HG02571 (cell line): ENCODE results near the gene SH3RF3.
"Not testable (repeated sequence)": the region's sequence is repeated elsewhere in the genome, so short reads cannot be mapped to it uniquely, and the experiment has no call there.

Source experiments
- ATAC-seq: cut with Tn5 transposase; IDR thresholded peaks from one replicate; pipeline ENCODE4 v1.9.1; 2021; ENCODE audit warnings: mild to moderate bottlenecking, moderate library complexity; ENCODE audit not compliant: unreplicated experiment

SH3RF3 gene

DNA sequence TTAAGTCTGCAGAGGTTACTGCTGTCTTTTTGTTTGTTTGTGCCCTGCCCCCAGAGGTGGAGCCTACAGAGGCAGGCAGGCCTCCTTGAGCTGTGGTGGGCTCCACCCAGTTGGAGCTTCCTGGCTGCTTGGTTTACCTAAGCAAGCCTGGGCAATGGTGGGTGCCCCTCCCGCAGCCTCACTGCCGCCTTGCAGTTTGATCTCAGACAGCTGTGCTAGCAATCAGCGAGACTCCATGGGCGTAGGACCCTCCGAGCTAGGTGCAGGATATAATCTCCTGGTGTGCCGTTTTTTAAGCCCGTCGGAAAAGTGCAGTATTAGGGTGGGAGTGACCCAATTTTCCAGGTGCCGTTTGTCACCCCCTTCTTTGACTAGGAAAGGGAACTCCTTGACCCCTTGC is 11.8 kb upstream of the SH3RF3 start:
- ATAC-seq = not testable (repeated sequence)

DNA sequence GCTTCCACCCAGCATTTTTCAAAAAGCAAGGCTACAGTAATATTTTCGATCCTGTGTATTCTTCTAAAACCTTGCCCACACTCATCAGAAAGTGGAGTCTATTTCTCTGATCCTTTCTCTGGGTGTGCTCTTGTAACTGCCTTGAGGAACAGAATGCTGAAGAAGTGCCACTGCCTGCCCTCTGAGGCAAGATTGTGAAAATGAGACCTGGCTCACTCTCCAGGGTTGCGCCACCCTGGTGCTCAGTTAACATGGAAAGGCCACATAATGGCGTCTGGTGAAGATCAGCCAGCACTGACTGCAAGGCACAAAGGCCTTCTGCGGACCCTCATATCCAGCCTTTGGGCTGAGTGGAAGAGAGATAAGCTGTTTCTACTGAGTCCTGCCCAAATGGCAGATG is 11.2 kb upstream of the SH3RF3 start:
- no peak for ATAC-seq

DNA sequence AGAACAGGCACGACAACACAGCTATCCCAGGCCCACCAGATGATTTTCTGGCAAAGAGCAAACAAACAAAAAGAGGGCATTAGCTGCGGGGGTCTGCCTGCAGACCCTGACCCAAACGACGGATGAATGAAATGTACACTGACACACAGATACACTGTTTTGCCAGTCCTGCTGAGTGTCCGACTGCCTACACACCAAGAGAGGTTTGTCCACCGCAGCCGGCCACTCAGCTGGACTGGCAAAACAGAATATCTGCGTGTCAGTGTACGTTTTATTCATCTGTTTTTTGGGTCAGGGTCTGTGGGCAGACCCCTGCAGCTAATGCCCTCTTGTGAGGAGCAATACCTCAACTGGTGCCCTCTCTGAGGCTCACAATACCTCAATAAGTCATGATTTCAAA is 10.7 kb upstream of the SH3RF3 start:
- no peak for ATAC-seq

DNA sequence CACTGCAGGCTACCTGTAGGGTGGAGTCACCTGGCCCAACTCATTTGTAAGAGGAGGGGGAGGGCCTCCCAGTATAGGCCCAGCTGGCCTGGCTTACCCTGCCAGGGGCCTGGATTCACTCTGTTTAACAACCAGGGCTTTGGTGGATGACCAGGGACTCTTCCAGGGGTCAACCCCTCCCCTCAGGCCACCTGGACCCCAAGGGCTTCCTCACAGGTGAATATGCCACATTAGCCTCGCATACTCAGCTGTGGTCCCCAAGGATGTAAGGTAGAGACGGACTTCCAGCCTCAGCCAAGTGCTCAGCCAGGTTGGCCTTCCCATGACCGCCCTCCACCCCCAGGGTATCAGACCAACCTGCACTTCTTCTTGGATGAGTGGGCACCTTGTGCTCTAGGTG is 8.8 kb upstream of the SH3RF3 start:
- no peak for ATAC-seq

DNA sequence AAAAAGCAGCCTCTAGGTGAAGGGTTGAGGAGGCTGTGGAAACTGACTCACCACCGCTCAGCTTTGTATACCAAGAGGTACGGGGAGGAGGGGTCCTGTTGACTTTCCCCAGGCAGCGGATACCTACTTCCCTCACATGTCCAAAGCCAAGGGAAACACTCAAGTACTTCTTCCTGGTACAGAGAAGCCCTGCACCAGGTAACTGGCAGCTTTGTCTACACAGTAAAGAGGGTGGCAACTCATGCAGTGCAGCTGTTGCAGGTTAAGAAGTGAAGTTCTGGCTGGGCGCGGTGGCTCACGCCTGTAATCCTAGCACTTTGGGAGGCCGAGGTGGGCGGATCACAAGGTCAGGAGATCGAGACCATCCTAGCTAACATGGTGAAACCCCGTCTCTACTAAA is 8.3 kb upstream of the SH3RF3 start:
- not testable (repeated sequence) for ATAC-seq

DNA sequence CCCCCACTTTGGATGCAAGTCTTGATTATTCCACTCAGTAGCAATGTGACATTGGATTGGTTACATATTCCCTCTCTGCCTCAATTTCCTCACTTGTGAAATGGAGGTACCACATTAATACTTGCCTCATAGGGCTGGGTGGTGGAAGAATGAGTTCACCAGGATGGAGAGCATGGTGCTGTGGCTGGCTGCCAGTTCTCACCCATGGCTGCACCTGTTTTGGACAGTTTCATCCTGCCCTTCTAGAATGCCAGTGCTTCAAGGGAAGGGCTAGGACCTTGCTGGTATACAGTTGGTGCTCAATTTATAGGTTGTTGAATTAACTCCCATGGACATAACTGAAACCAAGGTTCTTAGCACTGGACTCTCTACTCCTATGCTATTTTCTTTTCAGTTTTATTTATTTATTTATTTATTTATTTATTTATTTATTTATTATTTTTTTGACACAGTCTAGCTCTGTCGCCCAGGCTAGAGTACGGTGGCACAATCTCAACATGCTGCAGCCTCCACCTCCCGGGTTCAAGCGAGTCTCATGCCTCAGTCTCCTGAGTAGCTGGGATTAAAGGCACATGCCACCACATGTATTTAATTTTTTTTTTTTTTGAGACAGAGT is 5.3 kb upstream of the SH3RF3 start:
- ATAC-seq = no peak

DNA sequence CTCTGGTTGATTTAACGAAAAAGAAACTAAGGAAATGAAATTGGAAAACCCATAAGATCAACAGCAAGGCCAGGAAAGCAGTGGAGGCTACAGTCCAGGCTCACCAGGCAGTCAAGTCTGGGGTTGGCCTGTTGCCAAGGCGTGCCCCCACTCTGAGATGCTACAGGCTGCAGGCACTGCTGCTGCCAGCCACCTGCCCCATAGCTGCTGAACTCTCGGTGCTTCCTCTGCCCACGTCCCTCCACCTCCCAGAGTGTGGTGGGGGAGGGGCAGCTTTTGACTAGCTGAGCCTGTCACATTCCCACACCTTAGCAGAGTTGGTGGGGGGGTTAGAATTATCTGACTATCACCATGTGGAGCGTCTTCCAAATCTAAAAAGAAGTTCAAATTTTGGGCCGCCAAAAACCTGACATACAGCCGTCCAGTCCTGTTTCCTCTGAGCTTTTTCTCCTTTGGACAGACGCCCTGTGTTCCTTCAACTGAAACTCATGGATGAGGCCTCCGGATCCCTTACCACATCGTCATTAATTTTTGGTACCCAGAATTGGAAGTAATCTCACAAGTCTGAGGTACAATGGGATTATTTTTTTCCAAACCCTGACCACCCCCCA is 3.9 kb upstream of the SH3RF3 start:
- no peak for ATAC-seq

DNA sequence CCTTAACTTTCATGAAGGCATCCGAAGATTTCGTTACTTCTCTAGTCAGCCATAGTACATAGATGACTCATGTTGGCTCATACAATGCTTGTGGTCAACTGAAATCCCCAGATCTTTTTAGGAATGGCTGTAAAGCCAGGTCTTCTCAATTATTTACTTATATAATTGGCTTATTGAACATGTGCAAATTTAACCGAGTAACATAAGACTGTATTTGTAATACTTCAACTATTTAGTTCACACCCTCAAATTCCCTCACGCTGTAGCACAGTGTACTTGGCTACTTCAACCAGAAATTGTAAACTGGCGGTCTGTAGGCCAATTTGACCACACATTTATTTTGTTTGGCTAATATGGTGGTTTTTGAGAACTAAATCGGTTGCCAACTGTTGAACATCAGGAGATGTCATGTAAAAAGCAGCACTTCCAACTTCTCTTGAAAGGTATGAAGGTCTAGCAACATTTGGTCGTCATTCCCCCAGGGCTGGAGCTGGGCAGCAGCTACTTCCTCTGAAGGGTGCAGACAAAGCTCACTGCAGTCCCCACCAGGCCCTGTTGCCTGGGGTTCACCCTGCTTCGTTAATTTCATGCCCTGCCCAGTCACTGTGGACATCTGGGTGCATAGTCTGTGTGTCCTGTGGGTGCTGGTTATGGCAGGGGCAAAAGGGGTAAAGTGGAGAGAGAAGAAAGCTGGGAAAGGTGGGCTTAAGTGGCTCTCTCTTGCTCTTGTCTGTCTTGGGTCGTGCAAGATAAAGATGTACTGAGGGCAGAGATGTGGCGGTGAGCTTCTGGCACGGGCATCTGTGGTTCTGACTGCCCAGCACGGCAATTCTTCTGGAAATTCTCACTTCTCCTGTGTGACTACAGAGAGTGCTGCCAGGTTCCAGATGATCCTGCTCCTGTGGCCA is 3.2 kb upstream of the SH3RF3 start:
- ATAC-seq = no peak

DNA sequence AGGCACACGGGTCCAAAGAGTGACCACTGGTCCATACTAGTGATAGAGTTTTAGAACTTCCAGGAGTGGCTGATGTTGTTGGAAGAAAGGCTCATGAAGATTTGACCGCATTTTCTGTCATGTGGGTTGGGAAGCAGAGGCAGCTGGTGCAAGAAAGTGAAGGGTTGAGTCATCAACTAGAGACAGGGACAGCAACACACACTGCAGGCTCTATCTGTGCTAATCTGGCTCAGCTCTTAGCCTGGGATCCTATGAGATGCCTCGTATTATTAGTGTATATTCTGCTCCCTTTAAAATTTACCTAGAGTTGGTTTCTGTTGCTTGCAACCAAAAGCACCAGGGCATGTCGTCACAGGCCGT is 2.5 kb upstream of the SH3RF3 start:
- ATAC-seq = no peak

DNA sequence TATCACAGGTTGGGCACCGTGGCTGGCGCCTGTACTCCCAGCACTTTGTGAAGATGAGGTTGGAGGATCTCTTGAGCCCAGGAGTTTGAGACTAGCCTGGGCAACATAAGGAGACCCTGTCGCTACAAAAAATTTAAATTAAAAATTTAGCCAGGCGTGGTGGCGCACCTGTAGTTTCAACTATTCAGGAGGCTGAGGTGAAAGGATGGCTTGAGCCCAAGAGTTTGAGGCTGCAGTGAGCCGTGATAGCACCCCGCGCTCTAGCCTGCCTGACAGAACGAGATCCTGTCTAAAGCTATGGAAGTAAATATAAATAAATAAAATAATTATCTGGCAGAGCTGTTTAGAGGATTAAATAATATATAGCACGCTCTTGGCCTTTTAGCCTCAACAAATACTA is 1.4 kb upstream of the SH3RF3 start:
- ATAC-seq = no peak

DNA sequence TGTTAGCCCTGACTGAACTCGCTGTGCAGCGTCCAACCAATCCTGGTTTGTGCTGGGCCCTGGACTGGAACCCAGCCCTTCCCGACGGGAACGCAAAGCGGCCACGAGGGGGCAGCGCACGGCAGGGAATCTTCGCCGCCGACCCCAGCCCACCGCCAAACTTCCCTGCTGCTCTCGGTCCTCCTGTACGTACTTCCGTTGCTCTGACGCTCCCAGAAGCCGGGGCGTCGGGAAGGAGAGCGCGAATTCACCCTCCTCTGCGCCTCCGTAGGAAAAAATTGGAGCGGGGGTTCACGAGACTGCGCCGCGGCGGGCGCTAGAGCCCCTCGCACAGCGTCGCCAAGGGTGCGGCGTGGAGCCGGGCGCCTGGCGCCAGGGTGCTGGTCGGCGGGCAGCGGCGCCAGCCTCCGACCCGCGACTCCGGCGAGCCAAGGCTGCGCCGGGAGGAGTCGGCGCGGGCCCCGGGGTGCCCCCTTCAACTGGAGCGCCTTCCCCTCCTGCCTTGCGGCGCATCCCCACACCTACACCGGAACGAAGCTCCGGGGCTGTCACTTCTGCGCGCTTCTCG is 873 bp upstream of the SH3RF3 start:
- ATAC-seq = no peak

DNA sequence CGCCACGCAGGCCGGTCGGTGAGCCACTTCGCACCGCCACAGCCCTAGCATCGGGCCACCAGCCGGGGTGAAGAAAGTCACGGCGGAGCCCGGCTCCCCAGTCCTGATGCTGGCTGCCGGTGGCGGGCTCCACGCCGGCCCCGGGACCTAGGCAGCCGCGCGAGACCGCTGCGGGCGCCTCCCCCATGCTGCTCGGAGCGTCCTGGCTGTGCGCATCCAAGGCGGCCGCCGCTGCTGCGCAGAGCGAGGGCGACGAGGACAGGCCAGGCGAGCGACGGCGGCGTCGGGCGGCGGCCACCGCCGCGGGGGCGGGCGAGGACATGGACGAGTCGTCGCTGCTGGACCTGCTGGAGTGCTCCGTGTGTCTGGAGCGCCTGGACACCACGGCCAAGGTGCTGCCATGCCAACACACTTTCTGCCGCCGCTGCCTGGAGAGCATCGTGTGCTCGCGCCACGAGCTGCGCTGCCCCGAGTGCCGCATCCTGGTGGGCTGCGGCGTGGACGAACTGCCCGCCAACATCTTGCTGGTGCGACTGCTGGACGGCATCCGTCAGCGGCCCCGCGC is 433 bp downstream of the SH3RF3 start:
- ATAC-seq = no peak

DNA sequence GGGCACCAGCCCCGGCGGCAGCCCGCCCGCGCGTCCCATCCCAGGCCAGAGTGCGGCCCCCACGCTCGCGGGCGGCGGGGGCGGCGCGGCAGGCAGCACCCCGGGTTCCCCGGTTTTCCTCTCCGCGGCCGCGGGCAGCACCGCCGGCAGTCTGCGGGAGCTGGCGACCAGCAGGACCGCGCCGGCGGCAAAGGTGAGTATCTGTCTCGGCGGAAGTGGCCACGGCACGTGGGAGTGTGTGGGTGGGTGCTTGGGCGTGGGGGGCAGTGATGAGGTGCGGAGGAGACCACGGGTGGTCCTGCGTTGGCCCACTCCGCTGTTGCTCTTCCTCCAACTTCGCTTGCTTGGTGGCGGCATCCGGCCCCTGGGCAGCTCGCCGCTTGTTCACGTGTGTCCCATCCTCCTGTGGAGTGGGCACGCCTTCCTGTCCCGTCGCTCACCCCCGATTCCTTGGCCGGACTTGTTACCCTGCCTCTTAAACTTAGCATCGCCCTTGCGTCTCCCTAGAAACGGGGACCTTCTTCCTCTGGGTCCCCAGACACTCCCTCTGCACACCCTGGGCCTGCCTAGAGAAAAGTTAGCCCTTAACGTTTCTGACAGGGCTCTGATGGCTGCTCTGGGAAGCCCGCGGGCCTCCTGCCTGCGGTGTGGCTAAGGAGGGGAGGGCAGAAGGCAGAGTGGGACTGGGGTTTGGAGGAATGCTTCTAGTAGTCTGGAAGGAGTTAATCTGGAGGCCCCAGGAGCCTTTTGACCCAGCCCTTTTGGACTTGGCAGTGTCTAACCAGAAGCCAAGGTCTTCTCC is 1.1 kb downstream of the SH3RF3 start:
- ATAC-seq = no peak

DNA sequence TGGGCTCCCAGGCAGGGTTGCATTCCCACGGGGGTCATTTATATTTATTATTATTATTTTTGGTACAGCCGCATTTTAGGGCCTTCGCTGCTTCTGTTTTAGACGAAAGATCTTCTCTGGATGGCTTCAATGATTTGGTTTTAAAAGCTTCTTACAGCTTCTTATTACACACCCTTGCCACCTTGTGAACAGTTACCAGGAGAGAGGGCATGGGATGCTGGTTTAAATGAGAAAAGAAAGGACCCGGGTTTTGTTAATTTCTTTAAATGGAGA is 1.7 kb downstream of the SH3RF3 start:
- ATAC-seq = no peak

DNA sequence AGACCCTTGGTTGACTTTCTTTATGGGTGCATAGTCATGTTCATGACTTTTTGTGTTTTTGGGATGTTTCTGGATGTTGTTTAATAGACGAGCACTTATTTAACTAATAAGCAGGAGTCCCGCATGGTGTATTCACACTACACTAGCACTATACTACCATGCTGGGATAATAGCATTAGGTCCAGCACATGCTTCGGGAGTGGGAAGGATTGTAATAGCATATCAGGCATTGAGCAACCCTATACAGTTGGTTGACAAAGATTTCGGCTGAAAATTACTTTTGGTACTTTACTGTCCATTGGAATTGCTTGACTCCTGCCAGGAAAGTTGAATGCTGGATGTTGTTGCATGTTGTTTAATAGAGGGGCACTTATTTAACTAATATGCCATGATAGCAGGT is 2.8 kb downstream of the SH3RF3 start:
- no peak for ATAC-seq

DNA sequence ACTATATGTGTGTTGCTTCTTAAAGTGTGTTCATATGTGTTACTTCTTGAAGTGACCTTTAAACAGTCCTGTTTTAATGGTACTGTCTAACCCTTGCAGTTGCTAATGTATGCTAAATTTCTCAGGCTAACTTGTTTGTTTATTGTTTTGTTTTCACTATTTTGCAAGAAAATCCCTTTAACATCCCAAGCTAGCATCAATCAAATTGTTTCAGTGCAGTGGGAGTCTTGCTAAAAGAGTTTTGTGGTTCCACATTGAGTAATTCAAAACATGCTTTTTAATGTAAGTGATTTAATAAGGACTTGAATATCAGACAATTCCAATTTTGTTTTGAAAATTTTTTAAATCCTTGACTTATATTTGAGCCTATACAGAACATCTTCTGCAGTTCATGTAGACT is 3.6 kb downstream of the SH3RF3 start:
- ATAC-seq = no peak

DNA sequence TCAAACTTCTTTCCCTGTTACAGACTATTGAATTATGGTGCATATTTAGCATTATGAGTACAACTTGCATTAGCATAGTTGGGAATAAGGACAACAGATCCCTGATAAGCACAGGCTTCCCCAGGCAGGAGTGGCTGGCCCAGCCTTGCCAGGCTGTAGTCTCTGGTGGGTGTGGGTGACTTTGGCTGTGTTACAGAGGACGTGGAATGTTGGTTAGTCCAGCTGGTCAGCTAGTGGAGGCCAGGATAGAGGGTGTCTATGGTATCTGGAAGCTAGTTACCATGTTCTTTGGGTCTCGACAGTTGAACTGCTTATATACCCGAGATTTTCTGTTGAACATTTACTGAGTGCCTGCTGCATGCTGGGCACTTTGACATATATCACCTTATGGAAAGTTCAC is 4.7 kb downstream of the SH3RF3 start:
- ATAC-seq = no peak

DNA sequence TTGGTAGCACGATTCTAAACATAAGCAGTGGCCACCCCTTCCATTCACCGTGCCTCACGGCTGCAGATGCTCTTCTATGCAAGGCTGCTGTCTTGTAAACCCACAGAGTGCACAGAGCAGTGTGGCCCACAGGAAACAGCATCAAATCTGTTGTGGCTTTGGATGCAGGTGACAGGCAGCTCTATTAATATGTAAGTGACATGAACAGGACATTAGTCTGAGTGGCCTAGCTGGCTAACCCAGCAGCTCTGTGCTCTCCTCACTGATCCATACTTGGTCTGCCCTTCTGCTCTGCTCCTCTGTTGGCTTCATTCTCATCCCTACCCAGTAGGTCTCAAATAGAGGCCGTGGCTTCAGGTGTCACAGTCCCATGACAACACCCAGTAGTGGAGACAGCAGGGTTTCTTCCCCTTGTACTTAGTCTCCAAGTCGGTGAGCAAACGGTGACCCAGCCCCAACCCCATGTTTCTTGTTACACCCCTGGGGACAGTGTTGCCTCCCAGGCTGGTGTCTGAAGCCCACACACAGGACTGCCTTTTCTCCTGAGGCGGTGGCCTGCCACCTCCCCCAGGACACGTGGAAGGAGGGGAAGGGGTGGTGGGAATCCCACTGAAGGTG is 5.8 kb downstream of the SH3RF3 start:
- no peak for ATAC-seq

DNA sequence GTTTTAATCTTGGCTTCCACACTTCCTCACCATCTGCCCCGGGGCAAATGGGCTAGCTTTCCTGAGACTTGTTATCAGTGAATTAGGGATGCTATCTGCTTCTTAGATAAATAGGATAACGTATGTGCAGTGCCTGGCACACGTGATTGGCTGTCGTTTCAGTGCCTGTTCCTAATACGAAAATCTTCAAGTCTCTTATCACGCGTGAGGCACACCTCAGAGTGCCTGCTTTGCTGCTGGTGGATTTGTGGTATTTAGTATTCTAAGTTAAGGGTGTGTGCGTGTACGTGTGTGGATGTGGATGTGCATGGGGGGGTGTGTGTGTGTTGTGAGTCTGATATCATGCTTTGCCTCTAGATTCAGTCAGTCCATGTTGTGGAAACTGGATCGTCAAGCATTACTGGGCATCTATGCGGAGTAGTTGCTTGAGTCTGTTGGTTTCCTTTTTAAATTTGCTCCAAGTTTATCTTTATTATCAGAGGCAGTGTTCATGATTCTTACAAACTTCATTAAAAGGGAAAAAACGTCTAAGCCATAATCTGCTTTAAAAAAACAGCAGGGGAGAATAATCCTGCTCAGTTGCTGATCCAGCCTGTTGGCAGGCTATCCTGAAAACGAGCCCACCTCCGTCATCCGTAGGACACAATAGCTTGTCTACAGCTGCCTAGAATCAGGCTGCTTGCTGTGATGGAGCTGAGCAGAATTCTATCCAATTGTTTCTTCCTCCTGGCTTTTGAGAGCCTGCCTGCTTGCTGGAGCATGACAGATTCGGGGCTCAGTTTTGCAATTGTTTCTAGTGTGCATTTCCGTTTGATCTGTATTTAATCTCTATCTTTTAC is 6.6 kb downstream of the SH3RF3 start:
- no peak for ATAC-seq

DNA sequence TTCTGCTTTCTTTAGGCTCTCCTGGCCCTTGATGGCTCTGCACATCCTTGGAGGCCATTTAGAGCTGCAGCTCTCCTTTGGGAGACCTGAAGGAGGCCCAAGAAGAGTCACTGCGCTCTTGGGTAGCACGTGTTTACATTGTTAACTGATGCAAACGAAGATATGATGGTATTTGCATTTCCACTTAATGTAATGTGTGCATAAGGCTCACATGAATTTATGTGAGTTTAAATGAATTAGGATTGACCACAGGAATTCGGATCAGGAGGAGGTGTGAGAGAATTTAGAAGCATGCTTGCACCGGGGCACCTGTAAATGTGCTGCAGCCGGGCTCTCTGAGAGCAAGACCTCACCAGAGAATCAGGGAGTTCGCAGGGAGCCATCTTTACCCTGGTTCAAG is 7.5 kb downstream of the SH3RF3 start:
- ATAC-seq = no peak
